EL (cell line): ENCODE measurements around the gene NANOS1.
"Not testable (repeated sequence)": the region's sequence is repeated elsewhere in the genome, so short reads cannot be mapped to it uniquely, and the experiment has no call there.

Source experiments
- DNase-seq: peaks from one replicate; pipeline ENCODE4 v3.0.0-alpha.2; 2016

Gene NANOS1

GRCh38 chr10:119020627-119020946 is 8.9 kb upstream of the NANOS1 start:
- DNase-seq, result peak; percentile 28

GRCh38 chr10:119022846-119023552 is 6.5 kb upstream of the NANOS1 start:
- peak; percentile 89 for DNase-seq

GRCh38 chr10:119023553-119023868 is 6.0 kb upstream of the NANOS1 start:
- no peak for DNase-seq

- peak; percentile 66 for DNase-seq
These were observed 4.6 kb upstream of the NANOS1 start for GRCh38 chr10:119024882-119025281.

GRCh38 chr10:119025336-119025735 is 4.2 kb upstream of the NANOS1 start:
- DNase-seq, result peak; percentile 92

- no peak for DNase-seq
These were observed 3.7 kb upstream of the NANOS1 start for GRCh38 chr10:119025776-119026175.

- no peak for DNase-seq
These were observed 3.0 kb upstream of the NANOS1 start for GRCh38 chr10:119026301-119027110.

- DNase-seq, result not testable (repeated sequence)
These were observed 1.0 kb upstream of the NANOS1 start for GRCh38 chr10:119028445-119028899.

- DNase-seq, result peak; percentile 88
These were observed 458 bp upstream of the NANOS1 start for GRCh38 chr10:119028900-119029612.

- peak; percentile 63 for DNase-seq
These were observed 1.1 kb downstream of the NANOS1 start for GRCh38 chr10:119030421-119031250.

GRCh38 chr10:119031496-119032059 is 2.1 kb downstream of the NANOS1 start:
- no peak for DNase-seq

GRCh38 chr10:119039161-119039560 is 9.6 kb downstream of the NANOS1 start:
- DNase-seq, result no peak

- DNase-seq, result no peak
These were observed 11.8 kb downstream of the NANOS1 start for GRCh38 chr10:119041326-119041725.

GRCh38 chr10:119042169-119042568 is 12.7 kb downstream of the NANOS1 start:
- DNase-seq, result no peak

- DNase-seq, result no peak
These were observed 16.0 kb downstream of the NANOS1 start for GRCh38 chr10:119045561-119045960.

- DNase-seq, result no peak
These were observed 19.8 kb downstream of the NANOS1 start for GRCh38 chr10:119049361-119049760.

GRCh38 chr10:119049777-119050176 is 20.3 kb downstream of the NANOS1 start:
- DNase-seq, result no peak

- DNase-seq, result no peak
These were observed 22.3 kb downstream of the NANOS1 start for GRCh38 chr10:119051775-119052174.

- no peak for DNase-seq
These were observed 26.0 kb downstream of the NANOS1 start for GRCh38 chr10:119055472-119055871.

GRCh38 chr10:119058010-119058409 is 28.5 kb downstream of the NANOS1 start:
- no peak for DNase-seq

- no peak for DNase-seq
These were observed 30.0 kb downstream of the NANOS1 start for GRCh38 chr10:119059557-119059956.

- DNase-seq, result no peak
These were observed 30.6 kb downstream of the NANOS1 start for GRCh38 chr10:119060107-119060506.

GRCh38 chr10:119061352-119061751 is 31.8 kb downstream of the NANOS1 start:
- no peak for DNase-seq
